BLaER1 treated with 17β-estradiol and CSF1 and Interleukin-3, amounts not matched to agents 10 nM and 100 nM (cell line): ENCODE measurements around the gene CHCHD5.
"Not testable (repeated sequence)": the region's sequence is repeated elsewhere in the genome, so short reads cannot be mapped to it uniquely, and the experiment has no call there.

Experiments used
- H3K27ac ChIP-seq, 11 experiments: shearing (Covaris generic); formaldehyde crosslinking; 2 replicates each; pipeline ENCODE4 v1.8.1; 2022
- H3K27me3 ChIP-seq, 11 experiments: shearing (Covaris generic); formaldehyde crosslinking; 2 replicates each; pipeline ENCODE4 v1.8.1; 2022
- H3K36me3 ChIP-seq, 11 experiments: shearing (Covaris generic); formaldehyde crosslinking; 2 replicates each; pipeline ENCODE4 v1.8.1; 2022
- H3K4me1 ChIP-seq, 10 experiments: shearing (Covaris generic); formaldehyde crosslinking; 2 replicates each; pipeline ENCODE4 v1.8.1; 2022
- H3K4me2 ChIP-seq, 11 experiments: shearing (Covaris generic); formaldehyde crosslinking; 2 replicates each; pipeline ENCODE4 v1.8.1; 2022
- H3K4me3 ChIP-seq, 10 experiments: shearing (Covaris generic); formaldehyde crosslinking; 2 replicates each; pipeline ENCODE4 v1.8.1; 2022
- H3K9ac ChIP-seq, 11 experiments: shearing (Covaris generic); formaldehyde crosslinking; 2 replicates each; pipeline ENCODE4 v1.8.1; 2022
- H3K9me3 ChIP-seq, 11 experiments: shearing (Covaris generic); formaldehyde crosslinking; replicated peaks in 1 of 11; 2 replicates each; pipeline ENCODE4 v1.8.1; 2022
- H4K20me1 ChIP-seq, 11 experiments: shearing (Covaris generic); formaldehyde crosslinking; 2 replicates each; pipeline ENCODE4 v1.8.1; 2022
- Cebpa-rat ChIP-seq, 11 experiments: shearing (Covaris generic); IDR thresholded peaks; 2 replicates each; pipeline ENCODE4 v1.8.1; 2022

The CHCHD5 gene

GRCh38 chr2:112542984-112543661, 41.3 kb upstream of the CHCHD5 start:
- H3K27me3 ChIP-seq, result no peaks in the 10 kb centered on the region
- H3K4me2 ChIP-seq, result peak overlapping the region; percentile 83 to 99 (median 90)
- H3K4me1 ChIP-seq, result peaks cover 28 to 56% (median 39%) of the 10 kb centered on the region in 10 experiments
- H4K20me1 ChIP-seq, result peaks cover 0 to 54% (median 40%) of the 10 kb centered on the region in 11 experiments; a peak in 14 of 22 replicates
- no peaks in the 10 kb centered on the region for H3K9me3 ChIP-seq
- H3K9ac ChIP-seq, result peak overlapping the region; percentile 82 to 96 (median 91)
- peak overlapping the region; percentile 74 to 96 (median 86) for H3K4me3 ChIP-seq
- TF ChIP-seq Cebpa-rat (IDR thresholded peaks at IDR 0.05), result no peak
- H3K27ac ChIP-seq, result peak overlapping the region in 10 of 11 experiments; percentile 88 to 98 (median 93); a peak in 19 of 22 replicates
- H3K36me3 ChIP-seq, result peaks cover 22 to 32% (median 28%) of the 10 kb centered on the region in 11 experiments

- peak overlapping the region in 7 of 11 experiments; percentile 27 to 51 (median 36); a peak in 6 of 22 replicates for H3K27ac ChIP-seq
- peak in 2 of 11 experiments; percentile 15 to 41; a peak in 2 of 22 replicates for TF ChIP-seq Cebpa-rat (IDR thresholded peaks at IDR 0.05)
- peaks cover 62 to 74% (median 70%) of the 10 kb centered on the region in 11 experiments for H3K36me3 ChIP-seq
Measured at GRCh38 chr2:112547333-112547732, 37.1 kb upstream of the CHCHD5 start.

GRCh38 chr2:112548980-112549379, 35.4 kb upstream of the CHCHD5 start:
- peaks cover 78 to 91% (median 86%) of the 10 kb centered on the region in 11 experiments for H3K36me3 ChIP-seq
- peaks cover 10 to 34% (median 21%) of the 10 kb centered on the region in 10 experiments for H3K4me1 ChIP-seq
- no peak overlapping the region for H3K4me3 ChIP-seq
- no peak overlapping the region for H3K4me2 ChIP-seq
- no peaks in the 10 kb centered on the region for H3K9me3 ChIP-seq
- H3K27me3 ChIP-seq, result no peaks in the 10 kb centered on the region
- H4K20me1 ChIP-seq, result peaks cover 0 to 93% (median 45%) of the 10 kb centered on the region in 11 experiments; a peak in 16 of 22 replicates
- TF ChIP-seq Cebpa-rat (IDR thresholded peaks at IDR 0.05), result no peak
- no peak overlapping the region for H3K9ac ChIP-seq
- no peak overlapping the region for H3K27ac ChIP-seq

More at GRCh38 chr2:112547333-112547732, 37.1 kb upstream of the CHCHD5 start:
- Histone ChIP-seq H3K27me3 (no peaks in the 10 kb centered on the region), H3K4me1 (peaks cover 18 to 41% (median 29%) of the 10 kb centered on the region in 10 experiments), H3K4me3 (no peak overlapping the region), H3K9ac (no peak overlapping the region), H3K9me3 (no peaks in the 10 kb centered on the region), H3K4me2 (peak overlapping the region in 7 of 11 experiments; percentile 23 to 59 (median 34); a peak in 9 of 22 replicates), H4K20me1 (peaks cover 0 to 94% (median 55%) of the 10 kb centered on the region in 11 experiments; a peak in 17 of 22 replicates)

GRCh38 chr2:112566104-112566503, 18.3 kb upstream of the CHCHD5 start:
- Histone ChIP-seq H3K36me3 (peaks cover 90 to 100% (median 100%) of the 10 kb centered on the region in 11 experiments), H3K4me1 (peaks cover 0 to 16% (median 4%) of the 10 kb centered on the region in 10 experiments; a peak in 10 of 20 replicates)

GRCh38 chr2:112566508-112566907, 17.9 kb upstream of the CHCHD5 start:
- H3K27me3 ChIP-seq, H3K4me3 ChIP-seq, H3K9ac ChIP-seq, H3K9me3 ChIP-seq: not testable (repeated sequence)
- peak overlapping the region in 1 of 11 experiments; percentile 18; a peak in 2 of 22 replicates for H3K4me2 ChIP-seq
- peaks cover 0 to 73% (median 18%) of the 10 kb centered on the region in 11 experiments; a peak in 14 of 22 replicates for H4K20me1 ChIP-seq
- H3K27ac ChIP-seq, result peak overlapping the region in 3 of 11 experiments; percentile 13 to 53 (median 24); a peak in 1 of 22 replicates
- H3K4me1 ChIP-seq, result peaks cover 0 to 16% (median 4%) of the 10 kb centered on the region in 10 experiments; a peak in 10 of 20 replicates
- H3K36me3 ChIP-seq, result peaks cover 90 to 100% (median 100%) of the 10 kb centered on the region in 11 experiments

More at GRCh38 chr2:112566104-112566503, 18.3 kb upstream of the CHCHD5 start:
- H3K27me3 ChIP-seq, result no peaks in the 10 kb centered on the region
- H3K4me3 ChIP-seq, result no peak overlapping the region
- peaks cover 0 to 77% (median 22%) of the 10 kb centered on the region in 11 experiments; a peak in 14 of 22 replicates for H4K20me1 ChIP-seq
- no peak overlapping the region for H3K9ac ChIP-seq
- H3K4me2 ChIP-seq, result peak overlapping the region in 4 of 11 experiments; percentile 1 to 23 (median 20); a peak in 4 of 22 replicates
- peaks cover 0 to 6% (median 0%) of the 10 kb centered on the region in 11 experiments; a peak in 2 of 22 replicates for H3K9me3 ChIP-seq
- H3K27ac ChIP-seq, result peak overlapping the region in 6 of 11 experiments; percentile 9 to 59 (median 40); a peak in 9 of 22 replicates
- no peak for TF ChIP-seq Cebpa-rat (IDR thresholded peaks at IDR 0.05)

- Histone ChIP-seq H4K20me1 (peaks cover 0 to 52% (median 0%) of the 10 kb centered on the region in 11 experiments; a peak in 10 of 22 replicates), H3K36me3 (peaks cover 97 to 100% (median 100%) of the 10 kb centered on the region in 11 experiments), H3K4me1 (no peaks in the 10 kb centered on the region), H3K27ac (no peak overlapping the region), H3K9ac (no peak overlapping the region), H3K4me2 (no peak overlapping the region), H3K9me3 (peaks cover 0 to 6% (median 0%) of the 10 kb centered on the region in 11 experiments; a peak in 2 of 22 replicates), H3K4me3 (no peak overlapping the region), H3K27me3 (no peaks in the 10 kb centered on the region)
- TF ChIP-seq Cebpa-rat (IDR thresholded peaks at IDR 0.05), result peak in 1 of 11 experiments; percentile 67; a peak in 4 of 22 replicates
Measured at GRCh38 chr2:112572005-112572404, 12.4 kb upstream of the CHCHD5 start.

- H3K4me2 ChIP-seq, result no peak overlapping the region
- no peaks in the 10 kb centered on the region for H3K9me3 ChIP-seq
- TF ChIP-seq Cebpa-rat (IDR thresholded peaks at IDR 0.05), result no peak
- no peak overlapping the region for H3K4me3 ChIP-seq
- H3K4me1 ChIP-seq, result peaks cover 0 to 19% (median 11%) of the 10 kb centered on the region in 10 experiments; a peak in 13 of 20 replicates
- no peak overlapping the region for H3K9ac ChIP-seq
- no peaks in the 10 kb centered on the region for H3K27me3 ChIP-seq
- peaks cover 0 to 44% (median 0%) of the 10 kb centered on the region in 11 experiments; a peak in 10 of 22 replicates for H4K20me1 ChIP-seq
- no peak overlapping the region for H3K27ac ChIP-seq
- H3K36me3 ChIP-seq, result peaks cover 40 to 57% (median 53%) of the 10 kb centered on the region in 11 experiments
Measured at GRCh38 chr2:112577756-112578155, 6.7 kb upstream of the CHCHD5 start.

- Histone ChIP-seq H3K4me2 (peak overlapping the region in 4 of 11 experiments; percentile 3 to 25 (median 10); a peak in 2 of 22 replicates), H3K27ac (no peak overlapping the region), H3K27me3 (no peaks in the 10 kb centered on the region), H3K4me1 (peaks cover 6 to 33% (median 15%) of the 10 kb centered on the region in 10 experiments; a peak in 15 of 20 replicates), H3K9ac (no peak overlapping the region), H3K4me3 (no peak overlapping the region), H4K20me1 (peaks cover 0 to 44% (median 0%) of the 10 kb centered on the region in 11 experiments; a peak in 10 of 22 replicates), H3K36me3 (peaks cover 25 to 42% (median 38%) of the 10 kb centered on the region in 11 experiments), H3K9me3 (peaks cover 0 to 12% (median 6%) of the 10 kb centered on the region in 11 experiments; a peak in 10 of 22 replicates)
- TF ChIP-seq Cebpa-rat (IDR thresholded peaks at IDR 0.05), result no peak
Measured at GRCh38 chr2:112579241-112579640, 5.2 kb upstream of the CHCHD5 start.
